ENCODE results near the gene BLOC1S1. TPM values are rescaled to one million over a fixed set of nuclear protein-coding genes. Genes with fewer than 3 reads are reported as not detected.

The BLOC1S1 gene
- total RNA-seq, 1 donor from 2014 or later, result 67.3 TPM

GRCh38 chr12:55721601-55722213, 5.9 kb downstream of the BLOC1S1 start:
- Mint-ChIP-seq H3K9me3 (ENCODE audit: low read depth) (no peaks in the 10 kb centered on the region), H3K4me1 (ENCODE audit: low read depth) (peaks cover 75% of the 10 kb centered on the region), H3K27me3 (ENCODE audit: low read depth) (no peaks in the 10 kb centered on the region), H3K27ac (ENCODE audit: unreplicated experiment) (peak overlapping the region; percentile 85), H3K36me3 (ENCODE audit: low read depth) (peaks cover 24% of the 10 kb centered on the region), H3K4me3 (ENCODE audit: unreplicated experiment) (no peak overlapping the region)
- DNase-seq (ENCODE audit: low spot score), result no peak
- TF ChIP-seq, protein P1, sequence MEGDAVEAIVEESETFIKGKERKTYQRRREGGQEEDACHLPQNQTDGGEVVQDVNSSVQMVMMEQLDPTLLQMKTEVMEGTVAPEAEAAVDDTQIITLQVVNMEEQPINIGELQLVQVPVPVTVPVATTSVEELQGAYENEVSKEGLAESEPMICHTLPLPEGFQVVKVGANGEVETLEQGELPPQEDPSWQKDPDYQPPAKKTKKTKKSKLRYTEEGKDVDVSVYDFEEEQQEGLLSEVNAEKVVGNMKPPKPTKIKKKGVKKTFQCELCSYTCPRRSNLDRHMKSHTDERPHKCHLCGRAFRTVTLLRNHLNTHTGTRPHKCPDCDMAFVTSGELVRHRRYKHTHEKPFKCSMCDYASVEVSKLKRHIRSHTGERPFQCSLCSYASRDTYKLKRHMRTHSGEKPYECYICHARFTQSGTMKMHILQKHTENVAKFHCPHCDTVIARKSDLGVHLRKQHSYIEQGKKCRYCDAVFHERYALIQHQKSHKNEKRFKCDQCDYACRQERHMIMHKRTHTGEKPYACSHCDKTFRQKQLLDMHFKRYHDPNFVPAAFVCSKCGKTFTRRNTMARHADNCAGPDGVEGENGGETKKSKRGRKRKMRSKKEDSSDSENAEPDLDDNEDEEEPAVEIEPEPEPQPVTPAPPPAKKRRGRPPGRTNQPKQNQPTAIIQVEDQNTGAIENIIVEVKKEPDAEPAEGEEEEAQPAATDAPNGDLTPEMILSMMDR (IDR thresholded peaks at IDR 0.05), result no peak

DNA sequence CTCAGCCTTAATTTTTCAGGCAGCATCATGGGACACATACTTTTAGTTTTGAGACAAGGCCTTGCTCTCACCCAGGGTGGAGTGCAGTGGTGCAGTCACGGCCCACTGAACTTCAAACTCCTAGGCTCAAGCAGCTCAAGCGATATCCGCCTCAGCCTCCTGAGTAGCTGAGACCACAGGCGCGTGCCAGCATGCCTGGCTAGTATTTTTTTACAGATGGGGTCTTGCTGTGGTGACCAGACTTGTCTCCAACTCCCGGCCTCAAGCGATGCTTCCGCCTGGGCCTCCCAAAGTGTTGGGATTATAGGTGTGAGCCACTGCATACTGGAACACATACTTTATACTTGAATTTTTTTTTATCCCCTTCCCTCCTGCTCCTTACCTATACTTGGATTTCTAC, 7.1 kb downstream of the BLOC1S1 start:
- peaks cover 73% of the 10 kb centered on the region for H3K4me1 Mint-ChIP-seq (ENCODE audit: low read depth)
- TF ChIP-seq, protein P1 (IDR thresholded peaks at IDR 0.05), result no peak
- no peaks in the 10 kb centered on the region for H3K9me3 Mint-ChIP-seq (ENCODE audit: low read depth)
- H3K4me3 Mint-ChIP-seq (ENCODE audit: unreplicated experiment), result no peak overlapping the region
- H3K27me3 Mint-ChIP-seq (ENCODE audit: low read depth), result no peaks in the 10 kb centered on the region
- DNase-seq (ENCODE audit: low spot score), result no peak
- no peak overlapping the region for H3K27ac Mint-ChIP-seq (ENCODE audit: unreplicated experiment)
- H3K36me3 Mint-ChIP-seq (ENCODE audit: low read depth), result peaks cover 27% of the 10 kb centered on the region

- Mint-ChIP-seq H3K4me3 (ENCODE audit: unreplicated experiment) (no peak overlapping the region), H3K36me3 (ENCODE audit: low read depth) (peaks cover 27% of the 10 kb centered on the region), H3K4me1 (ENCODE audit: low read depth) (peaks cover 66% of the 10 kb centered on the region), H3K9me3 (ENCODE audit: low read depth) (no peaks in the 10 kb centered on the region), H3K27ac (ENCODE audit: unreplicated experiment) (peak overlapping the region; percentile 41), H3K27me3 (ENCODE audit: low read depth) (no peaks in the 10 kb centered on the region)
- TF ChIP-seq, protein P1 (IDR thresholded peaks at IDR 0.05), result no peak
- DNase-seq (ENCODE audit: low spot score), result no peak
Measured at GRCh38 chr12:55723516-55724225, 7.8 kb downstream of the BLOC1S1 start.

- Mint-ChIP-seq H3K4me3 (ENCODE audit: unreplicated experiment) (no peak overlapping the region), H3K4me1 (ENCODE audit: low read depth) (peaks cover 61% of the 10 kb centered on the region), H3K27me3 (ENCODE audit: low read depth) (no peaks in the 10 kb centered on the region), H3K36me3 (ENCODE audit: low read depth) (peaks cover 27% of the 10 kb centered on the region), H3K9me3 (ENCODE audit: low read depth) (no peaks in the 10 kb centered on the region), H3K27ac (ENCODE audit: unreplicated experiment) (peak overlapping the region; percentile 24)
- TF ChIP-seq, protein P1 (IDR thresholded peaks at IDR 0.05), result peak; percentile 72
- no peak for DNase-seq (ENCODE audit: low spot score)
Measured at GRCh38 chr12:55724226-55724939, 8.5 kb downstream of the BLOC1S1 start.

DNA sequence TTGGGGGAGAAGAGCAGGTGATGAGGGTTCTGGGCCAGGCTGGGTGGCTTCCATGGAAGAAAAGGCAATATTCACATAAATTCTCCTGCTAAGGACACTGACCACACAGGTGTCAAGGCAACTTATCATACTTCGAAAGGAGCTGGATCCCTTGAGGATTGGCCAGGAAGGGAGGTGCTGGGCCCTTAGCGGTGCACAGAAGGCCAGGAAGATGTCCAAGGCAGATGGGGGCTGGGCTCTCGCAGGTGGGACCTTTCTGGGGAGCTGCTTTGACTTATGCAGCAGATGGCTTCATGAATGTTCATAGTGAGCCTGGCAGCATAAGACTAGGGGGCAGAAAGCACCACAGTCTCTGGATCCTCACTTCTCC, 9.1 kb downstream of the BLOC1S1 start:
- peaks cover 60% of the 10 kb centered on the region for H3K4me1 Mint-ChIP-seq (ENCODE audit: low read depth)
- no peaks in the 10 kb centered on the region for H3K27me3 Mint-ChIP-seq (ENCODE audit: low read depth)
- DNase-seq (ENCODE audit: low spot score), result no peak
- H3K36me3 Mint-ChIP-seq (ENCODE audit: low read depth), result peaks cover 27% of the 10 kb centered on the region
- H3K9me3 Mint-ChIP-seq (ENCODE audit: low read depth), result no peaks in the 10 kb centered on the region
- peak overlapping the region; percentile 24 for H3K27ac Mint-ChIP-seq (ENCODE audit: unreplicated experiment)
- TF ChIP-seq, protein P1 (IDR thresholded peaks at IDR 0.05), result peak; percentile 16
- H3K4me3 Mint-ChIP-seq (ENCODE audit: unreplicated experiment), result no peak overlapping the region
